ENCODE measurements around the gene CAMK2A. TPM values are rescaled to one million over a fixed set of nuclear protein-coding genes. Genes with fewer than 3 reads are reported as not detected.
A peak's percentile ranks its signal among the peaks of the same experiment; 100 is the strongest.

Gene CAMK2A
- total and polyA plus RNA-seq, 2 of the 4 experiments (the other 2 are of a cell fraction) = 0.18 to 0.19 TPM

GRCh38 chr5:150265870-150266383, 23.6 kb downstream of the CAMK2A start:
- H3K23ac ChIP-seq (ENCODE audit: low read depth, low read length) = no peak overlapping the region
- peaks cover 23% of the 10 kb centered on the region for H3K9me1 ChIP-seq (ENCODE audit: insufficient read depth, low read length)
- H2AFZ ChIP-seq (replicated peaks; ENCODE audit: low read length, poor library complexity) = no peak overlapping the region
- H3K18ac ChIP-seq (ENCODE audit: low read depth, low read length) = no peak overlapping the region
- intact Hi-C loops (cut with micrococcal nuclease) = no loop called here
- no peak overlapping the region for H3K14ac ChIP-seq (replicated peaks; ENCODE audit: low read depth, low read length)
- H2AK5ac ChIP-seq (ENCODE audit: low read depth, low read length) = no peak overlapping the region
- H2BK5ac ChIP-seq (ENCODE audit: low read depth, low read length, poor library complexity, severe bottlenecking) = no peak overlapping the region
- H3K9me3 ChIP-seq (ENCODE audit: control insufficient read depth, insufficient read depth, low read length) = no peaks in the 10 kb centered on the region
- no peak overlapping the region for H3K9ac ChIP-seq (ENCODE audit: low read depth, low read length)
- H3K56ac ChIP-seq (ENCODE audit: extremely low read depth, insufficient read depth, low read length) = no peak overlapping the region
- no peak overlapping the region for H4K5ac ChIP-seq (ENCODE audit: low read depth, low read length)
- H3K27ac ChIP-seq (ENCODE audit: insufficient read depth, low read length) = no peak overlapping the region
- H4K20me1 ChIP-seq (ENCODE audit: insufficient read depth, low read length) = no peaks in the 10 kb centered on the region
- peaks cover 30% of the 10 kb centered on the region for H3K4me1 ChIP-seq (ENCODE audit: control insufficient read depth, insufficient read depth, low read length)
- TF ChIP-seq MAZ (IDR thresholded peaks at IDR 0.05; ENCODE audit: borderline replicate concordance, low read depth, low read length) (no peak), RFX5 (IDR thresholded peaks at IDR 0.05; ENCODE audit: low read depth, low read length) (no peak)
- BruUV-seq (replicated peaks) = no TSS peak
- H2BK120ac ChIP-seq (ENCODE audit: low read depth, low read length) = no peak overlapping the region; the same call in 1 of the 2 replicates
- ChIA-PET POLR2A (ENCODE audit: unreplicated experiment) (no interaction called here), CTCF (no interaction called here)
- no CpG with 5 or more reads among the region's 6 CpGs for WGBS, 2 experiments (ENCODE audit: extremely low coverage in 2 of 2, insufficient read length in 1 of 2)
- no peak overlapping the region for H2BK15ac ChIP-seq (ENCODE audit: low read depth, low read length)
- dilution Hi-C loops (cut with HindIII; ENCODE audit: low sequenced_read_pairs, unreplicated experiment) = no loop called here
- H3K36me3 ChIP-seq (ENCODE audit: control insufficient read depth, insufficient read depth, low read length) = no peaks in the 10 kb centered on the region
- in situ Hi-C loops (cut with MboI; ENCODE audit: low sequenced_read_pairs) = loop anchor here (5.0 to 10.0 kb wide), 2 partner anchors 91 to 169 kb away; partner anchors contain the start of gene TCOF1
- no peak overlapping the region for H3K4me2 ChIP-seq (ENCODE audit: low read depth, low read length)
- DNase-seq (no peak), ATAC-seq (ENCODE audit: low read depth) (no peak)
- H4K91ac ChIP-seq (ENCODE audit: insufficient read depth, low read depth, low read length) = no peak overlapping the region
- peak overlapping the region; percentile 18 for H2AK9ac ChIP-seq (replicated peaks; ENCODE audit: low read depth, low read length, poor library complexity)
- no peak overlapping the region for H3K4me3 ChIP-seq (ENCODE audit: insufficient read depth, low read depth, low read length)
- H4K8ac ChIP-seq (ENCODE audit: low read depth in 2 of 2, low read length in 2 of 2) = no peak overlapping the region; a peak in 1 of 4 replicates
- H3K4ac ChIP-seq (ENCODE audit: low read depth, low read length) = no peak overlapping the region
- no peaks in the 10 kb centered on the region for H3K27me3 ChIP-seq (ENCODE audit: control insufficient read depth, insufficient read depth, low read length)
- no peak overlapping the region for H2BK20ac ChIP-seq (ENCODE audit: low read depth, low read length)
- H3K79me1 ChIP-seq (ENCODE audit: low read depth in 1 of 2, low read length in 2 of 2) = peaks cover 0 to 6% of the 10 kb centered on the region in 2 experiments; a peak in 1 of 4 replicates

All from IMR-90 (cell line).